CD4-positive, alpha-beta T cell treated with Interleukin-4 for 1 hour (primary cell): ENCODE results near the gene ZIM2.

Experiments
- DNase-seq, 2 donors: peaks; one replicate each; pipeline ENCODE4 v3.0.0-alpha.2; 2020 to 2022

ZIM2 gene

GRCh38 chr19:56838909-56839651 is 1.4 kb downstream of the ZIM2 start:
- peak; percentile 29 to 76 for DNase-seq

- peak; percentile 1 to 15 for DNase-seq
These were observed 2.3 kb downstream of the ZIM2 start for GRCh38 chr19:56838024-56838908.

GRCh38 chr19:56837492-56838023 is 3.0 kb downstream of the ZIM2 start:
- no peak for DNase-seq

- DNase-seq: no peak
These were observed 3.5 kb downstream of the ZIM2 start for GRCh38 chr19:56837004-56837403.

- no peak for DNase-seq
These were observed 4.5 kb downstream of the ZIM2 start for GRCh38 chr19:56836059-56836458.

GRCh38 chr19:56835401-56835800 is 5.1 kb downstream of the ZIM2 start:
- no peak for DNase-seq

- DNase-seq: no peak
These were observed 5.8 kb downstream of the ZIM2 start for GRCh38 chr19:56834564-56835375.

GRCh38 chr19:56832352-56832928 is 8.1 kb downstream of the ZIM2 start:
- DNase-seq: no peak

GRCh38 chr19:56831255-56831654 is 9.3 kb downstream of the ZIM2 start:
- no peak for DNase-seq

- DNase-seq: no peak
These were observed 10.9 kb downstream of the ZIM2 start for GRCh38 chr19:56829596-56829995.

GRCh38 chr19:56827708-56828107 is 12.8 kb downstream of the ZIM2 start:
- no peak for DNase-seq

GRCh38 chr19:56823956-56824355 is 16.6 kb downstream of the ZIM2 start:
- DNase-seq: no peak

- no peak for DNase-seq
These were observed 17.1 kb downstream of the ZIM2 start for GRCh38 chr19:56823417-56823816.

GRCh38 chr19:56822755-56823154 is 17.8 kb downstream of the ZIM2 start:
- DNase-seq: no peak

GRCh38 chr19:56821675-56822074 is 18.9 kb downstream of the ZIM2 start:
- no peak for DNase-seq

- DNase-seq: no peak
These were observed 19.3 kb downstream of the ZIM2 start for GRCh38 chr19:56821209-56821608.

- DNase-seq: no peak
These were observed 21.4 kb downstream of the ZIM2 start for GRCh38 chr19:56819166-56819565.

- no peak for DNase-seq
These were observed 25.9 kb downstream of the ZIM2 start for GRCh38 chr19:56814656-56815055.

- no peak for DNase-seq
These were observed 27.0 kb downstream of the ZIM2 start for GRCh38 chr19:56813531-56813930.

- DNase-seq: no peak
These were observed 29.0 kb downstream of the ZIM2 start for GRCh38 chr19:56811480-56811879.

- DNase-seq: no peak
These were observed 30.3 kb downstream of the ZIM2 start for GRCh38 chr19:56810260-56810659.

- DNase-seq: no peak
These were observed 31.7 kb downstream of the ZIM2 start for GRCh38 chr19:56808717-56809392.
